GM12892 (cell line): Measurements from ENCODE around the gene GOSR2.

Experiments used
- POLR2A ChIP-seq: IDR thresholded peaks from 2 replicates; pipeline ENCODE4 v1.6.1; 2011; ENCODE audit warnings: low read depth, low read length, control low read depth
- POLR2AphosphoS5 ChIP-seq: IDR thresholded peaks from 2 replicates; pipeline ENCODE4 v1.6.1; 2011; ENCODE audit warnings: low read depth, low read length, control low read depth
- TAF1 ChIP-seq: IDR thresholded peaks from 2 replicates; pipeline ENCODE4 v1.6.1; 2011; ENCODE audit warnings: low read depth, mild to moderate bottlenecking, control low read depth, low read length, borderline replicate concordance

GRCh38 chr17:46977750-46978488 lies 55.0 kb downstream of the GOSR2 start:
- TF ChIP-seq POLR2A = no peak
- no peak for TF ChIP-seq POLR2AphosphoS5
- no peak for TF ChIP-seq TAF1
